ENCODE results near the gene FBXL13.
"Not testable (repeated sequence)": the region's sequence is repeated elsewhere in the genome, so short reads cannot be mapped to it uniquely, and the experiment has no call there.

FBXL13 gene

DNA sequence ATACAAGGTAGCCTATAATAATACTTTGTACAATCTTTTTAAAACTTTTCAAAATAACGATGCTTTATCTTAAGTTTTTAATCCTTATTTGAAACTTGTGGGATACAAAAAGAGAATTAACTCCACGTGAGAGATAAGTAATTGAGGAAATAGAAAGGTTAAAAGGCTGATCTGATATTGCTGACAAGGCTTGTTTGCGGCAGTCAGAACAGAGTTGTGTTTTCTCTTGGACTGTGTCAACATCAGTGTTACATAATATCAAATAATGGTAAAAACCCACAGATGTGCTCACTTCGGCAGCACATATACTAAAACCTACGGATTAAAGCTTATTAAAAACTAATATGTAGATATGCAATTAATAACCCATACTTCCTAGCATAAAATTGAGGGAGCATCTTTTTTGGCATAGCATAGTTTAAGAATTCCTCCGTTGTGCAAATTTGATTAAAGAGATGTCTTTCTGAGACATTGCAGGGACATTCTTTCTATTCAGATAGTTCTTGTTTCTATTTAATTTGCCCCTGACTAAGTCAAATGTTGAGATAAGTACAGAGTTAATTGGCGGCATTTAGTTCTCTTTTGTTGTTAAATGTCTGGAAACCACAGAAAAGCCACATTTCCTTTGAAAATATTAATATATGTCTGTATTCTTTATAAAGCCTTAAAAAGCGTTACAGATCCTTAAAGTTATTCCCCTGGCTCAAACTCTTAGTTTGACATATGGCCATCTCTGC is 262.5 kb downstream of the FBXL13 start:
- no peak for DNase-seq

DNA sequence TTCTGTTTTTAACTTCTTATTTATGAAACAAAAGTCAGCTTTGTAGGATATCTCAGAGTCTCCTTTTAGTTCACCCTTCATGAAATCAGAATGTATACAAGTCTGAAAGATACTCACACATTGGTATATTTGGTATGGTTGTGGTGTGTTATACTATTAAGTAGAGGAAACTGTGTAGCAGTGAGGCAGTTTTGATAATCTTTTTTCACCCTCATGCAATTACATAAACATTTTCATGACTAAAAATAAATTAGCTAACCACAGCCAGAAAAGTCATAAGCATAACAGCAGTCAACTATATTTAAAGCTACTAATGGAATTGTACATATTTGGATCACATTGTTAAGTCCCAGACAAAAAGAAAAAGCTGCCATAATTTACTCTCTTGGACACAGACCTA is 263.7 kb downstream of the FBXL13 start:
- no peak for DNase-seq

DNA sequence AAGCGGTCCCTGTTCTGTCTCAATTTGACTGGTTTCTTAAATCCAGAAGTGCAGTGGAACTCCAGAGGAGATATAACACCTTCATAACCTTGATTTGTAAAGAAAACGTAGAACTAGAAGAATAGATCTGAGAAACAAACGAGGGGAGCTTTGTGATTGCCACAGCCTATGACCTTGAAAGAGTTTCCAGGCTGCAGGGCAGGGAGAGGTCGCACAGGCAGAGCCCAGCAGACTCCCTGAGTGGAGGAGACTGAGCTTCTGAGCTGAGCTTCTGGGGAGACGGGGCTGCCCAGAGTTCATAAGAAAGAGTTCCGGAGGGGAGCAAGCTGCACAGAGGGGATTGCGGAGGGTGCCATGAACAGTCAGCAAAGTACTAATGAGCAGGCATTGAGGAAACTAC is 268.0 kb downstream of the FBXL13 start:
- no peak for DNase-seq

DNA sequence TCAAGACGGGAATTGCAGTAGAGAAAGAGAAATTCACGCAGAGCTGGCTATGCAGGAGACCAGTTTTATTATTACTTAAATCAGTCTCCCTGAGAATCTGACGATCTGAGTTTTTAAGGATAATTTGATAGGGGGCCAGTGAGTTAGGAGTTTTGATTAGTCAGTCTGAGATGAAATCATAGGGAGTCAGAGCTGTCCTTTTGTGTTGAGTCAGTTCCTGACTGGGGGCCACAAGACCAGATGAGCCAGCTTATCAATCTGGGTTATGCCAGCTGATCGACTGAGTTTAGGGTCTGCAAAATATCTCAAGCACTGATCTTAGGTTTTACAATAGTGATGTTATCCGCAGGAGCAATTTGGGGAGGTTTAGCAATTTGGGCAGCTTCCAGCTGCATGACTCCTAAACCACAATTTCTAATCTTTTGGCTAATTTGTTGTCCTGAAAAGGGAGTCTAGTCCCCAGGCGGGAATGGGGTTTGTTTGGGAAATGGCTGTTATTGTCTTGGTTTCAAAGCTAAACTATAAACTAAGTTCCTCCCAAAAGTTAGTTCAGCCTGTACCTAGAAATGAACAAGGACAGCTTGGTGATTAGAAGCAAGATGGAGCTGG is 278.5 kb downstream of the FBXL13 start:
- not testable (repeated sequence) for DNase-seq

DNA sequence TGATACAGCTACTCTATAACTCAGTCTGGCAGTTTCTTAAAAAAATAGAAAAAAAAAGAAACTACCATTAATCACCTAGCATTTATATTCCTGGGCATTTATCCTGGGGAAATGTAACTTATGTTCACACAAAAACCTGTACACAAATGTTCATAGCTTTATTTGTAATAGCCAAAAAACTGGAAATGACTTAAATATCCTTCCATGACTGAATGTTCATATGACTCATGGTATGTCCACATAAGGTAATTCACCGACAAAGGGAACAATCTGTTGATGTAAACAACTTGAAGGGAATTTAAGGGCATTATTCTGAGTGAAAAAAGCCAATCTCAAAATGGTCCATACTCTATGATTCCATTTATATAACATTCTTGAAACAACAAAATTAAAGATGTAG is 280.0 kb downstream of the FBXL13 start:
- not testable (repeated sequence) for DNase-seq

DNA sequence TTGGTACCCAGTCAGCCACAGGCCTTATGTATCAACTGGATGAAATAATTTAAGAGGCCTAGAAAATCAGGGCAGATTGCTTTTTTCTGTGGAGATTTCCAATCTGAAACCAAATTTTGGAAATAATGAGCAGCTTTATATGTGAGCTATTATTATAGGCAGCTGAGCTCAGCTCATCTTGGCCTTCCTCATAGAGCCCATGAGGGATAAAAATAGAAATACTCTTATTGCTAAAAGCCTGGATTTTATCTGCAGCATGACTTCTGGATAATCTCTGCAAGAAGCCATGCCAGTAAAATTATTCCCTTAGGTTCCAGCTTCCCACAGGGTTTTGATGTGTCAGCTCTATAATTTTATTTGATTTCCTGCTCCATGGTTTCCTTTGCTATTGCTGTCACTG is 282.8 kb downstream of the FBXL13 start:
- DNase-seq, result not testable (repeated sequence)

DNA sequence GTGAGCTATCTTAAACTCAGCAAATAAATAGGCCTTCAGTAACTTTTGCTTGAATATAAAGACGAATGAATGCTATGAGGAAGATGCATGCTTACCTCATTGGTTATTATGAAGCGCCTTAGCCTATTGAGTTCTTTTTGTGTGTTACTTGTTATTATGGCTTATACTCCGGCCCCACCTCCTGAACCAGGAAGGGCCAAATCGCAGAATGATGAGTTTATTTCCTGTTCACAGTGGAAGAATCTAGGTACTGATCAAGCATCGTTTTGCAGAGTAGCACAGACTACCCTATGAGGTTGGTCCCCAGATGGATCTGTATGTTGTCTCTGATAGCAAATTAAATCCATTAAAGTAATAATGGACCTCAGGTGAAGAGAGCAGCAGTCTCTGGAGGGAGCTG is 283.2 kb downstream of the FBXL13 start:
- not testable (repeated sequence) for DNase-seq

DNA sequence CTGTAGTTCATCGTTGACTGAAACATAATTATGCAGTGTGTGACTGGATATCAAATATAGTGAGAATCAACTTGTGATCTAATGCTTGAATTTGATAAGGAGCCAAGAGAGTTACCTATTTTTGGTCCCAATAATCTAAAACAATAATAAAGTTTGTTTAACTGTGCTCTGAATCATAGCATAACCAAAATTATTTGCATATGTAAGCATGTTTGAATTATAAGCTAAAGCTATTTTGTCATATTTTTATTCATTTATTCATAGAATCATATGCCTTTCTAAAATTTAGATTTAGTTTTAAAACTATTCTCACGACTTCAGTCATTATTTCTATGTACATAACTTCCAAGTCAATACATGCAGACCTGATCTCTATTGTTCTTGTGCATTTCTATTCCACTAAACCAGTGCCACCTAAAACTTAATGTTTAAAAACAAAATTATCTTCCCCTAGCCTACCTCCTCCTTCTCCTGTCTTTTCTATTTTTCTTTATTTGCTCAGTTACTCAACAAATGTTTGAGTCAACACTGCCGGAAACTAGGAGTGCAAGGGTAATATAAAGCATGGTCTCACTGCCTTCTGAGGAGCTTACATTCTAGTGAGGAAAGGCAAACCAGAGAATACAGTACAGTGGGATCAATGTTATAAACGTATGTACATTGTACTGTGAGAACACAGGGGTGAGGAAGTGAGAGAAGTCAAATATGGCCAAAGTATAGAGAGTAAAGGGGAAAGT is 284.1 kb downstream of the FBXL13 start:
- DNase-seq, result not testable (repeated sequence)

DNA sequence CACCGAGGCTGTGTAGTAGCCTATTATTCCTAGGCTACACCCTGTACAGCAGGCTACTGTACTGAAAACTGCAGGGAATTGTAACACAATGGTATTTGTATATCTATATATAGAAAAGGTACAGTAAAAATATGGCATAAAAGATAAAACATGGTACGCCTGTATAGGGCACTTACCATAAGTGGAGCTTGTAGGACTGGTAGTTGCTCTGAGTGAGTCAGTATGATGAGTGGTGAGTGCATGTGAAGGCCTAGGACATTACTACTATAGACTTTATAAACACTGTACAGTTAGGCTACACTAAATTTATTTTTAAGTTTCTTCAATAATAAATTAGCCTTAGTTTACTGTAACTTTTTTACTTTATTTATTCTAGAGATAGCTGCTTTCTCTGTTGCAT is 285.8 kb downstream of the FBXL13 start:
- not testable (repeated sequence) for DNase-seq

DNA sequence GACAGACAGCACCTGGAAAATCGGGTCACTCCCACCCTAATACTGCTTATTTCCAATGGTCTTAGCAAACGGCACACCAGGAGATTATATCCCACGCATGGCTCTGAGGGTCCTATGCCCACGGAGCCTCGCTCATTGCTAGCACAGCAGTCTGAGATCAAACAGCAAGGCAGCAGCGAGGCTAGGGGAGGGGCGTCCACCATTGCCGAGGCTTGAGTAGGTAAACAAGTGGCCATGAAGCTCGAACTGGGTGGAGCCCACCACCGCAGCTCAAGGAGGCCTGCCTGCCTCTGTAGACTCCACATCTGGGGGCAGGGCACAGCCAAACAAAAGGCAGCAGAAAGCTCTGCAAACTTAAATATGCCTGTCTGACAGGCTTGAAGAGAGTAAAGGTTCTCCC is 293.7 kb downstream of the FBXL13 start:
- DNase-seq, result not testable (repeated sequence)

DNA sequence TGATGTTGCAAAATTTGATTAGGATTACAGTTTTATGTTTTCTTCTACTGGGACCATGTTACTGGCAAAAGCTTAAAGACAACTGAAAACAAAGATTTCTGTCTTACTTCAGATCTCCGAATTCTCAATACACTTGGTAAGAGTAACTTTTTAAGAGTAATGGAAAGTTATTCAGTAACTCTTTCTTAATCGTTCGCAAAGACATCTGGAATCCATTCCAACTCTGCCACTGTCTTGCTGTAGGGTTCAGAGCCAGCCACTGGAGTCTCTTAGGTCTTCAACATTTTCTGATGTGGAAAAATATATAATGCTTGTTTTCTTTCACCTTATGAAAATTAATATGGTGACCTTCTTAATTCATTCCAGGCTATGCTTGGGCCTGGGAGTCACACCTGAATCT is 295.9 kb downstream of the FBXL13 start:
- DNase-seq, result not testable (repeated sequence)

DNA sequence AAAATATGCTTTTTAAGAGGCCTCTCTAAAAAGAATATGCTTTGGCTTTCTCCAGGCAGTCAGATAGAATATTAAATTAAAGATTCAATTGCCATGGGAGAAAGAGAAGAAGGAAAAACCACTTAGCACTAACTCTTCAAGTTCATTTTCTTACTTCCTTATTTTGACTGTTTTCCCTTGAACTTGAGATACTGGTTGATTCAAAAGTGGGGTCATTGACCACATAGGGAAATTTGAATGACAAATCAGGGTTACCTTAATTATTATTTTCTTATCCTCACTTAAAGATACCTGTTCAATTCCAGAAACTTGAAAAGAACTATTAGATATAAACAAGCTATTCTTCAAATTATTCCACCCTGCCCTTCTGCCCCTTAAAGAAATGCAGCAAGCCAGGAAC is 298.4 kb downstream of the FBXL13 start:
- not testable (repeated sequence) for DNase-seq

DNA sequence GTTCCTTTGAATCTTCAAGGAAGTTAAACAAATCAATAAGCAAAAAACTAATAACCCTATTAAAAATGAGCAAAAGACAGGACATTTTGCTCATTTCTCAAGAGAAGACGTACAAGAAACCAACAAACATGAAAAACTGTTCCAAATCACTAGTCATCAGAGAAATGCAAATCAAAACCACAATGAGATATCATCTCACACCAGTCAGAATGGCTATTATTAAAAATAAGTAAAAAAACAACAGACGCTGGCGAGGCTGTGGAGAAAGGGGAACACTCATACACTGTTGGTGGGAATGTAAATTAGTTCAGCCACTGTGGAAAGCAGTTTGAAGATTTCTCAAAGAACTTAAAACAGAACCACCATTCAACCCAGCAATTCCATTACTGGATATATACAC is 304.1 kb downstream of the FBXL13 start:
- not testable (repeated sequence) for DNase-seq

DNA sequence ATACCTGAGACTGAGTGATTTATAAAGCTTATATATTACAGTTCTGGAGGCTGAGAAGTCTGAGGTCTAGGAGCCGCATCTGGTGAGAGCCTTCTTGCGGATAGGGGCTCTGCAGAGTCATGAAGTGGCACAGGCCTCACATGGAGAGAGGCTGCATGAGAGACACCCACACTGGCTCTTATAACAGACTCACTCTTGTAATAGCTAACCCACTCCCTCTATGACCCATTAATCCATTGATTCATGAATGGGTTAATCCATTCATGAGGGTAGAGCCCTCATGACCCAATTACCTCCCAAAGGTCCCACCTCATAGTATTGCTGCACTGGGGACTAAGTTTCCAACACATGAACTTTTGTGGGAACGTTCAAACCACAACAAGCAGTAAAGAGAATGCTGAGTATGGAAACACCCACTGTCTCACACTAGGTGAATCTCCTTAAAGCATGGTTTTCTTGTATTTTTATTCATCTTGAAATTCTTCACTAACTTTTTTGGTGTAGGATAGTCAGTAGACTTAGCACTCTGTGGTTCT is 304.9 kb downstream of the FBXL13 start:
- not testable (repeated sequence) for DNase-seq

DNA sequence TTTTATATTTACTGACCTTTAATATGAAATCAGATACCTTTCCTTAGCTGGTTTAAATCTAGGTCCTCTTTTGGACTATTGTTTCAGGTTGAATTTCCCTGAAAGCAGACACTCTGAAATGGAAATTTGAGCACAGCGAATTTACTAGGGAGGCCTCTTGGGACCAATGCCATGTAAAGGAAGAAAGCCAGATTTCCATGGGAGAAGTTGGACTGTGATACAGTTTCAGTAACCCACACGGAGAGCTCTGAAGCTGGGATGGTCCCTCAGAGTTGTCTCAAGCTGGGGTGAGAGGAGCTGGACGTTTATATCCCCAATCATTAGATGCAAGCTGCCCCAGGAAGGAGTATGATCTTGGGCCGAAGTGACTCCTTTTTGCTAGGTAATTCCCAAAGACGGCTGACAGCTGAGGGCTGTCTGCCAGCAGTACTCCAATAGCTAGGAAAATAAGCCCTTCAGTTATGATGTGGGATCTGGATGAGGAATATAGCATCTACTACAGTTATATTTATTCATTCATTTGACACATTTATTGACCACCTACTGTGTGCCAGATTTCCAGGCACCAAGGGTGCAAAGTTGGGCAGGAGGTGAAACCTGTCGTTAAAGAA is 311.2 kb downstream of the FBXL13 start:
- DNase-seq, result not testable (repeated sequence)
